GM12892 (cell line): ENCODE data around the gene G3BP1.

ENCODE experiments used
- DNase-seq: peaks from one replicate; pipeline ENCODE4 v3.0.0; 2011; ENCODE audit not compliant: insufficient read length
- FAIRE-seq: peaks from 2 replicates; lab custom pipeline; 2011; peaks lifted over from hg19 to GRCh38; lab: Jason Lieb, UNC
- POLR2A ChIP-seq: IDR thresholded peaks from 2 replicates; pipeline ENCODE4 v1.6.1; 2011; ENCODE audit warnings: low read depth, low read length, control low read depth
- POLR2AphosphoS5 ChIP-seq: IDR thresholded peaks from 2 replicates; pipeline ENCODE4 v1.6.1; 2011; ENCODE audit warnings: low read depth, low read length, control low read depth
- TAF1 ChIP-seq: IDR thresholded peaks from 2 replicates; pipeline ENCODE4 v1.6.1; 2011; ENCODE audit warnings: low read depth, mild to moderate bottlenecking, control low read depth, low read length, borderline replicate concordance

Gene G3BP1

DNA sequence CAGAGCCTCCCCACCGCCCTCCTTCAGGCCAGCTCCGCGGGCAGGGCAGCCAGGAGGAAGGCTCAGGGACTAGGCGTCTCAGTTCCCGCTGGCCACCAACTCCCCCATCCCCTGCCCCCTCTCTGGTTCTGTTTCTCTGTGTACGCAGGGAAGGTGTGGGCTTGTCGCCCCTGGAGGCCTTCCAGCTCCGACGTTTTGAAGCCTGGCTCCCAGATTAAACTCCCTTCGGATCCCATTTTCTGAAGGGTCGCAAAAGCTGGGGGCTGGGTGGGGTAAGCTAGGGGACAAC, 13.7 kb upstream of the G3BP1 start:
- no peak for TF ChIP-seq POLR2AphosphoS5
- TF ChIP-seq TAF1: no peak
- no peak for TF ChIP-seq POLR2A
- FAIRE-seq: no peak
- no peak for DNase-seq

DNA sequence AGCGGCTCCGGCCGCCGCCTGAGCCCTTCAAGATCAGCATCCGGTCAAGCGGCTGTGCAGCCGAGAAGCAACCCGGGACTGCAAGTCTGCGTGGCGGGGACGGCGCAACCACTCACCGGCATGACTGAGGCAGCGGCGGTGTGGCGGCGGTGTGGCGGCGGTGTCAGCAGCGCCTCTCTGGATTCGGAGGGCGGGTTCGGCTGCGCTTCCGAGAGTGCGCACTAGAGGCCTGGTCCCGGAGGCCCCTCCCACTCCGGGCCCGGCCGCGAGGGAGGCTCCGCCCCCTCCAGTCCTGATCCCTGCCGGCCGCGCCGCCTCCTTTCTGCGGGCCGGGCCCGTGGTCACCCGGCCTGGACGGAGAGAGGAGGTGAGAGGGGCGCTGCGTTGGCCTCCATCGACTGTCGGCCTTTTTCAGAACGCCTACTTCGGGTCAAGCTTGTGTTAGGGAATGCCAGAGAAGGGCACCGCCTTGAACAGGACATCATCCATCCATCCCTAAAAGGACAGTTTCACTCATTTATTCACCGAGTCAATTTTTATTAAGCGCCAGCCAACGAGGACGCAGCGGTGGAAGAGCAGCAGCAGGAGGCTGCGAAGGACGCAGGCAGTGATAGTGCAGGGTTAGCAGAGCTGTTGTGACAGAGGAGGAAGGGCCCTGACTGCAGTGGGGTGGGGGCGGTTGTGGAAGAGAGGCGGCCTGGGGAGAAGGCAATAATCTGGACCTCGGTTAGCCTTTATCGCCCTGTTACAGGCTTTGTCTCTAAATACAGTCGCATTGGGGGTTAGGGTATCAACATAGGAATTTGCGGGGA, 13.1 kb upstream of the G3BP1 start, which contains the start of gene ATOX1:
TSS of gene ATOX1 (minus strand) at position 202 of the 812 bp plus-strand sequence. CDS start at position 122, 80 bp downstream.
- peak; percentile 94 for FAIRE-seq
- peak; percentile 98 for TF ChIP-seq POLR2A
- peak; percentile 97 for TF ChIP-seq POLR2AphosphoS5
- peak; percentile 90 for TF ChIP-seq TAF1
- DNase-seq: peak; percentile 97

DNA sequence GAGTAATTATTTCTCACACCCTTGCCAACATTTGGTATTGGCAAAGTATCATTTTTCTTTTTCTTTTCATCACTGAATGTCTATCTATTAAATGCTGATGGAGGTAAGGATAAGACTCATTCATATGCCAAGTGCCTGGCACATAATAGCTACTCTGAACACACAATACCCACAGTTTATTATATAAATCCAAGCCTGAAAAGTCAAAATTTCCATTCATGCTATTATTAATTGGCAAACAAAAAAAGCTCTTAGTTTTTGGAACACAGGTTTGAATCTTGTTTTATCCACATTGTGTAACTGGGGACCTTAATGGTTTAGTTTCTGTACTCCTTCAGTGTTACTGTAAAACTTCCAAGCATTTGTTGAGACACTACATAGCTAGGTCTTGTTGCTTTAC, 7.0 kb upstream of the G3BP1 start:
- DNase-seq (no peak), FAIRE-seq (no peak)
- TF ChIP-seq POLR2A (no peak), TAF1 (no peak), POLR2AphosphoS5 (no peak)

DNA sequence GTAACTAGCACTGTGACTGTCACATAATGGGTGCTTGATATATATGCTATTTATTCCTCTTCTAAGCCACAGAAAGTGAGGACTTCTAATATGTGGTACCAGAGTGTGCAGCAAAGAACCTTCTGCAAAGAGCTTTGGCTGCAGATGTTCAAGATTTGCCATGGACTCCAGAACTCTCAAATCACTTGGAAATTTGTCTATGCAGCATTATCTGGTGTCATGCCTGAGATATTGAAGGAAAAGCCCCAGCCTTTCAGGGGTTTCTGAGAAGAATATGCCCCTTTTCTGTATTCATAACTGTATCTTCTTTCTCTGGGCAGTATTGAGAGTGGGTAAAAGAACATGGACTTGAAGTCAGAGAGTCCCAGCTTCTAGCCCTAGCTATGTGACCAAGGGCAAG, 4.8 kb upstream of the G3BP1 start:
- TF ChIP-seq POLR2A: no peak
- TF ChIP-seq TAF1: no peak
- no peak for TF ChIP-seq POLR2AphosphoS5
- DNase-seq (no peak), FAIRE-seq (no peak)

DNA sequence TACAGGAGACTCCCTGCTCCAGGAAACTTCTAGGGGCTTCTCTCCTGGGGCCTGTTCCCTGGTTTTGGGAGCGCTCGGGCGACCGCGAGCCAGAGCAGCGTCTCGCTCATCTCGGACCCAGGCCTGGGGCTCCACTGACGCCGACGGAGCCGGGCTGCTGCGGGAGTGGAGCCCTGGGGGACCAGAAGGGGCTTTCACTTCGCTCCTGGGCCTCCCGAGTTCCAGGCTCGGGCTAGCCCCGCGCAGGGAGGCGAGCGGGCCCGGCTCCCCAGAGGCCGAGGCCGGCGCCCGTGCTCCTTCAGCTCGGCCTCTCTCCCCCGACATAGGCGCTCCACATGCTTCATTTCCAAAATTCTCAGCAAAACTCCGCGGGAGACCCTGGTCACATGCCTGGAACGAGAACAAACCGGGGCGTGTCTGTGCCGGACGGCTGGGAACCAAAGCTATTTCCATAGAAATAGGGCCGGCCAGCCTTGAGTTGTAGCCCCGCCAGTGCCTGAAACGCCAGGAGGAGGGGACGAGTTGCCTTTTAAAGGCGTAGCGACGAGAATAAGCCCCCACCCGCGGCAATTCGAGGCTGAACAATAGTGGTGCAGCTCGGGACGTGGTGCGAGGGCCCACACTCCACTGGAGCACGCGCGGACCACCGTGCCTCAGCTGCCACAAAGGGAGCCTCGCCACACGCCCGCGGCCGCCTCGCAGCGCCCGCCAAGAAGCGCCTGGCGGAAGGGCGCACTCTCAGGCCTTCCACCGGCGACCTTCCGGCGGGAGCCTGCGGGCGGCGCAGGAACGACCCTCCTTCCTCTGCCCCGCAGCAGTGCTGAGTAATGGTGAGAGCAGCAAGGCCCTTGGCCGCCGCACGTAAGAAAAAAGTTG, 1.1 kb upstream of the G3BP1 start:
- FAIRE-seq (peak; percentile 60), DNase-seq (peak; percentile 52)
- TF ChIP-seq TAF1 (no peak), POLR2AphosphoS5 (peak; percentile 74), POLR2A (peak; percentile 82; the same call in 1 of the 2 replicates)

DNA sequence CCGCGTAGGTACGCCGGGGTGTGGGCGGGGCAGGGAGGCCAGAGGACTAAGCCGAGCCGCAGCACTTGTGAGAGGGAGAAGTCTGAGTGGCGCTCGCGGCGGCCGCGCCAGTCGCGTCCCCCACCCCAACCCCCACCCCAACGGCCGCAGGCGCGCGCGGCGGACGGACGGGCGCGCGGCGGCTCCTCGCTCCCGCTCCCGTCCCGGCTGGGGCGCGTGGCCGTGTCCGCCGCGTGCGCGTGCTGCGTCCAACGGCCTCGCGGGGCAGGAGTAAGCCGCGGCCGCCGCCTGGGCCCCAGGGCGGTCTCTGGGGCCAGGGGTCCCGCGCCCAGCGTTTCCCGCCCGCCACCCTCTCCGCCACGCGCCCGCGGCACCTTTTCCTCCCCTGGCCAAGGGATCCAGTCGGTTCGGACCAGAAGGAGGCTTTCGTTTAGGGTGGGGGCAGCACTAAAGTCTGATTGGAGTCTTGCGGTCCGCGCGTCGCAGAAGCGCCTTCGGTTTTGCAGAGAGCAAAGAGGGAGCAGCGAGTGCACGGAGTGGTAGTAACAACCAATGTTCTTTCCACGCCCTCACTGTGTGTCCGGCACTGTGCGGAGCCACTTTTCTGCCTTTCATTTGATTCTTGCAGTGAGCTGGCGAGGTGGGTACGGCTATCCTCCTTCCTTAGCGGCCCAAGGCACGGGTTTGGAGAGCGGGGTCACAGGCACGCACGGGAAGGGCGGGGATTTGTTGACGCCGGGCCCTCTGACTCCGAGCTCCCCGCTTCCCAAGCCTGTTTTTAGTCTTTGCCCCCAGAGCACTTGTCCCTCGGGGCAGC, 483 bp downstream of the G3BP1 start:
- peak; percentile 42 for FAIRE-seq

DNA sequence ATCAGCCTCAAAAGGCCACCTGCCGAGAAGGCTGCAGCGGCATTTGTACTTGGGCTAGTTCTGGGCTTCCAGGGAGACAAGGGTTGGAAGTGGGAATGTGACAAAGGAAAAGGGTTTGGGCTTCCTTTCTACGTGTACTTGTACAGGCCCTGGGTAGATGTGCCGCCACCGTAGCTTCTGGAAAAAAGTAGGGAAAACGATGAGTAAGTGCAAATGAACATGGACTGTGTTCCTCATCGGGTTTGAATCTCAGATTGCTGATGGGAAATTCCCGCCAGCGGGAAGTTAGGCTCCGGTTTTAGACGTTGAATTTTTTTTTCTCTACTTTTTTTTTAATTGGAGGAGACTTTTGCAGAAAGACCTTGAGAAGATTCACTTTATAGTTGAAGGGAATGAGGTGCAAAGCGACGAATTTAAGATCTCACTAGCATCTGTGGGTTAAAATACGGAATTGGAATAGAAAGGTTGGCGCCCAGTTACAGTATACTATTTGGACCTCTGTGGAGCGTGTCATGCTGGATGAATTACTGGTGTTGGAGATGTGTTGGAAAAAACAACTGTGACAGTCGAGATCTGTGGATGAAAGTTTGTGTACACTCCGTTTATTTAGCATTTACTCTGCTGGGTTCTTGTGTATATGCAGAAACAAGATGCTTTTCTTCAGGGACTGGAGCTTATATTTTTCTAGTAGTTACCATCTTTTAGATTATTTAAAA, 1.2 kb downstream of the G3BP1 start:
- peak; percentile 80 for FAIRE-seq
- no peak; the same call in 1 of the 2 replicates for TF ChIP-seq POLR2AphosphoS5
- 0 out of 2 replicates have a peak, but pooled peaks have one; percentile 16 for TF ChIP-seq POLR2A
- no peak for DNase-seq

More for the DNA sequence above, 483 bp downstream of the G3BP1 start:
- TF ChIP-seq TAF1 (no peak; the same call in 1 of the 2 replicates), POLR2A (peak; percentile 3; the same call in 1 of the 2 replicates)
- DNase-seq: peak; percentile 25

DNA sequence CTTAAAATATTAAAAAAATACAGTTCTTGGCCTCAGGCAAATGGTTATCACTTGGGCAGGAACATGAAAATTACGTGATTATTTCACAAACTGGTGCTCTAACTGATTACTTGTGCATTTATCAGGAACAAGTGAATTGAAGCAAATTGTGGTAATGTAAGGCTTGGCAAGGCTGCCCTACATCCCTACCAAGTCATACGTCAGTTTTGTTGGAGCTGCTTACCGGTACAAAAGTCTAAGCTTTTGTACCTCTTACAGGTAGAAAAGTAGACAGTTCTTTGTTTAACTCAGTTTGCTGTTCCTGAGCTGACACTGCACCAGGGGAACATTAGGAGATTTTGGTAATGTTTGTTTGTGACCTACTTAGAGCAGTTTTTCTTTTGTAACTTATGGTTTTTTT, 2.2 kb downstream of the G3BP1 start:
- DNase-seq (no peak), FAIRE-seq (no peak)
- TF ChIP-seq TAF1 (no peak), POLR2AphosphoS5 (no peak), POLR2A (no peak; the same call in 1 of the 2 replicates)

DNA sequence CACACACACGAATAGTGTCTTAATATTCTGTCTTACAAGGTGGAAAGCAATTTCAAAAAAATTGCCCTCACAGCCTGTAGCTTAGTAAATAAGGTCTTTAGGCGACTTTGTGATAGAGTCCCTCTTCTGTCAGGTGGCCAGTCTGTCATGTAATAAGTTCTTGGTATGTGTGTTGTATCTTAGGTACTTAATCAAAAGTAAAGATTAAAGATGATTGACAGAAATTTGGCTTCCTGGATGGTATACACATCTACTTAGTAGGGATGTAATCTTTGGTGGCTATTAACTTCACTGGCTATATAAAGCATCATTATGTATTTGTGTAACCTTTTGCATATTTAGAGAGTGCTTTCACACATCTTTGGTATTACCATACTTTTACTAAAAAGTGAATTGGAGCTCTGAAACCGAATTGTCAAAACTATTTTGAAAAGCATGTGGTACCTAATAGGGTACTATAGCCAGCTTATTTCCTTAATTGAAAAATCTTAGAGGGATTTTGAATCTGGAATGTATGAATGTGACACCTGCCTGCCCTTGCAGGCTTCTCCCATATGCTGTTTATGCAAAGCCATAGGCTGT, 3.4 kb downstream of the G3BP1 start:
- DNase-seq (no peak), FAIRE-seq (no peak)
- TF ChIP-seq TAF1 (no peak), POLR2AphosphoS5 (no peak), POLR2A (no peak)

DNA sequence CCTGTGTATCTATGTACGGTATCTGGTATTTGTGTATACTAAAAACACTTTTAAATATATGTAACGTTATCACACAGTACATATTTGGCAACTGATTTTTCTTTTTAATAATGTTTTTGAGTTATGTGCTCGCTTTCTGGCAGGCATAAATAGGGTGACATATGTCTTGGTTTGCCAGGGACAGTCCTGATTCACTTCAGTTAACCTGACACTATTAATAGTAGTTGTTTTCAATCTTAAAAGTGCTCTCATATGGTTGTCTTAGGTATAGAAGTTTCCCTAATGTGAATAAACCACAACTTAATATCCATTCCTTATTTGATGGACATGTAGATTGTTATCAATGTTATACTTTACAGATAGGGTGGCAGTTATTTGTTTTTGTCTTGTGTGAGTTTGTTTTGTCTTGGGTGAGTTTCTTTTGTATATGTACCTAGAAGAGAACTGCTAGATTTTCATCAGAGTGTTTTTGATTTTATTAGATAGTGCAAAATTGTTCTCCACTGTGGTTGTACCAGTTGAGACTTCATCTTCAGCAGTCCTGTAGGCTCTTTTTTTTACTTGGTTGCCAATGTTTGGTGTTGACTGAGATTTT, 7.9 kb downstream of the G3BP1 start:
- DNase-seq: no peak
- FAIRE-seq: peak; percentile 78
- TF ChIP-seq TAF1 (no peak), POLR2AphosphoS5 (no peak), POLR2A (no peak)
